HG03432 (cell line): ENCODE results near the gene TCHP.

Source experiments
- ATAC-seq: cut with Tn5 transposase; IDR thresholded peaks from one replicate; pipeline ENCODE4 v1.9.1; 2021; ENCODE audit warnings: mild to moderate bottlenecking, moderate library complexity; ENCODE audit not compliant: unreplicated experiment

TCHP gene

GRCh38 chr12:109932878-109933503 is 32.9 kb downstream of the TCHP start:
- no peak for ATAC-seq

GRCh38 chr12:109934026-109934425 is 34.0 kb downstream of the TCHP start:
- ATAC-seq, result no peak

- ATAC-seq, result no peak
Measured at GRCh38 chr12:109937371-109937770, 37.3 kb downstream of the TCHP start.

- ATAC-seq, result no peak
Measured at GRCh38 chr12:109938947-109939346, 38.9 kb downstream of the TCHP start.

- no peak for ATAC-seq
Measured at GRCh38 chr12:109939504-109939903, 39.4 kb downstream of the TCHP start.

- no peak for ATAC-seq
Measured at GRCh38 chr12:109940339-109940923, 40.4 kb downstream of the TCHP start.

- ATAC-seq, result no peak
Measured at GRCh38 chr12:109943811-109944210, 43.7 kb downstream of the TCHP start.

- ATAC-seq, result no peak
Measured at GRCh38 chr12:109944561-109945359, 44.7 kb downstream of the TCHP start.

- ATAC-seq, result no peak
Measured at GRCh38 chr12:109946505-109946904, 46.4 kb downstream of the TCHP start.

- ATAC-seq, result no peak
Measured at GRCh38 chr12:109946913-109947312, 46.8 kb downstream of the TCHP start.

- no peak for ATAC-seq
Measured at GRCh38 chr12:109947521-109947920, 47.4 kb downstream of the TCHP start.

GRCh38 chr12:109948368-109948767 is 48.3 kb downstream of the TCHP start:
- no peak for ATAC-seq

- no peak for ATAC-seq
Measured at GRCh38 chr12:109949089-109949488, 49.0 kb downstream of the TCHP start.

GRCh38 chr12:109950625-109951024 is 50.6 kb downstream of the TCHP start:
- ATAC-seq, result no peak

- no peak for ATAC-seq
Measured at GRCh38 chr12:109951136-109951535, 51.1 kb downstream of the TCHP start.

- ATAC-seq, result no peak
Measured at GRCh38 chr12:109951751-109952150, 51.7 kb downstream of the TCHP start.

GRCh38 chr12:109952160-109952858 is 52.2 kb downstream of the TCHP start:
- no peak for ATAC-seq

- ATAC-seq, result no peak
Measured at GRCh38 chr12:109952873-109953272, 52.8 kb downstream of the TCHP start.

- ATAC-seq, result no peak
Measured at GRCh38 chr12:109953656-109954055, 53.6 kb downstream of the TCHP start.

GRCh38 chr12:109958374-109958773 is 58.3 kb downstream of the TCHP start:
- no peak for ATAC-seq

GRCh38 chr12:109959411-109960093 is 59.5 kb downstream of the TCHP start:
- ATAC-seq, result no peak
